Uterus (tissue), 4 donors: ENCODE data around the gene PDZK1IP1. TPM values are rescaled to one million over a fixed set of nuclear protein-coding genes. Genes with fewer than 3 reads are reported as not detected.

Experiments
- DNase-seq, 2 donors: peaks; one replicate each; pipeline ENCODE4 v3.0.0-alpha.2; 2019 to 2020
- H3K27ac ChIP-seq, 2 donors: fragments of 200-600 bp; sonication (generic); 1 replicate in 1 of 2; 2 replicates in 1 of 2; pipeline ENCODE4 v1.5.1; 2016 to 2018
- H3K27me3 ChIP-seq, 2 donors: fragments of 200-600 bp; sonication (generic); one replicate each; pipeline ENCODE4 v1.5.1; 2018 to 2019; ENCODE audit warnings: control low read depth in 1 of 2
- H3K36me3 ChIP-seq, 2 donors: fragments of 200-600 bp; sonication (generic); one replicate each; pipeline ENCODE4 v1.5.1; 2019; ENCODE audit warnings: control low read depth in 1 of 2
- H3K4me1 ChIP-seq, 2 donors: fragments of 200-600 bp; sonication (generic); one replicate each; pipeline ENCODE4 v1.5.1; 2018 to 2019; ENCODE audit warnings: control low read depth in 1 of 2
- H3K4me3 ChIP-seq, 2 donors: fragments of 200-600 bp; sonication (generic); 1 replicate in 1 of 2; 2 replicates in 1 of 2; pipeline ENCODE4 v1.5.1; 2018 to 2019; ENCODE audit warnings: mild to moderate bottlenecking in 1 of 2
- H3K9me3 ChIP-seq, 2 donors: fragments of 200-600 bp; sonication (generic); one replicate each; pipeline ENCODE4 v1.5.1; 2019; ENCODE audit warnings: control low read depth in 1 of 2
- POLR2A ChIP-seq, 2 donors: fragments of 450-650 bp; IDR thresholded peaks; one replicate each; pipeline ENCODE4 v1.6.1; 2016; ENCODE audit warnings: antibody characterized with exemption in 2 of 2, mild to moderate bottlenecking in 1 of 2, moderate library complexity in 1 of 2
- intact Hi-C: fragments of 100-400 bp; cut with DNase I; formaldehyde crosslinking; loops from one replicate; pipeline ENCODE4 v1.15.1; 2023; ENCODE audit warnings: low total_unique reads
- total RNA-seq, 4 donors: library from RNA; depleted of rRNA in 3 of 4; stranded (reverse); fragments of >200 nt in 3 of 4; gene quantifications; one replicate each; pipeline versions ENCODE4 v1.1.0 to v1.2.4, GENCODE V29; 2014 to 2023
- TF ChIP-seq, protein P1 (sequence below), 4 experiments: fragments of 200-600 bp in 2 of 4; fragments of 450-650 bp in 2 of 4; sonication (generic) in 2 of 4; IDR thresholded peaks; one replicate each; pipeline ENCODE4 v1.5.1; 2016 to 2019; ENCODE audit warnings: antibody characterized with exemption in 4 of 4, mild to moderate bottlenecking in 2 of 4, moderate library complexity in 1 of 4
- donor health status: DM: yes; HTN: yes; CAD: no.

PDZK1IP1 gene, protein sequence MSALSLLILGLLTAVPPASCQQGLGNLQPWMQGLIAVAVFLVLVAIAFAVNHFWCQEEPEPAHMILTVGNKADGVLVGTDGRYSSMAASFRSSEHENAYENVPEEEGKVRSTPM
- under 1 TPM in 1 of 4 donors, not detected in 3; 0.48 TPM for total RNA-seq

DNA sequence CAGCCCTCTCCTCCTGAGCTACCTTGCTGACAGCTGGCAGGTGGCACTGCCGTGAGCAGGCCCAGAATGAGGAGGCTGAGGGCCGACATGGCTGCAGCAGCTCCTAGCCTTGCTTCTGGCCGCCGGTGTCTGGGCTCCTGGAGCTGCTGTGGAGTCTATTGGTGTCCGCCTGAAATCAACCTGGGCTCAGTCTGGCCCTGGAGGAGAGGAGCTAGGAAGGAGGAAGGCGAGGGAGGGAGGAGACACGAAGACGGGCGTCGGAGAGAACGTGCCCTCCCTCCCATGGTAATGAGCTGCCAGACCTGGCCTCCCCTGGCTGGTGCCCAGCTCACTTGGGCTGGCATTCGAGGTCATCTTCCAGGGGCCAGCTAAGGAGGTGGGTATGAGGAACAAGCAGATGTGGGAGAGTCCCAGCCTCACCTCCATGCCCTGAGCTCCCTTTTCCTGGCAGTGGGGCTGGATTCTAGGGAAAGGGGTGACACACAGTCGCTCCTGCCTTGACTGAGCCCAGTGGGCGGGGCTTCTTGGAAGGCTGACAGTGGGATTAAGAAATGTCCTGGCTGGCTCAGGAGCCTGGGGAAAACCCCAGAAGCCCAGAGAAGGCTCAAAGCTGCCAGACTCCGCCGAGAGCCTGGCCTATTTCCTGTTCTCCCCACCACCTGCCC, at the start of gene PDZK1IP1:
PDZK1IP1 (minus strand) TSS at position 193 of the 665 bp plus-strand sequence; CDS start at position 89, 104 bp downstream.
- peak; percentile 72 to 75 for DNase-seq
- Histone ChIP-seq H3K9me3 (no peaks in the 10 kb centered on the region), H3K36me3 (no peaks in the 10 kb centered on the region), H3K4me3 (no peak within 1 kb of the TSS), H3K27ac (no peak within 1 kb of the TSS), H3K27me3 (no peaks in the 10 kb centered on the region), H3K4me1 (peaks cover 0 to 12% of the 10 kb centered on the region in 2 donors)
- peak in 1 of 2 donors; percentile 11 for TF ChIP-seq POLR2A (IDR thresholded peaks at IDR 0.05)
- TF ChIP-seq, protein P1, sequence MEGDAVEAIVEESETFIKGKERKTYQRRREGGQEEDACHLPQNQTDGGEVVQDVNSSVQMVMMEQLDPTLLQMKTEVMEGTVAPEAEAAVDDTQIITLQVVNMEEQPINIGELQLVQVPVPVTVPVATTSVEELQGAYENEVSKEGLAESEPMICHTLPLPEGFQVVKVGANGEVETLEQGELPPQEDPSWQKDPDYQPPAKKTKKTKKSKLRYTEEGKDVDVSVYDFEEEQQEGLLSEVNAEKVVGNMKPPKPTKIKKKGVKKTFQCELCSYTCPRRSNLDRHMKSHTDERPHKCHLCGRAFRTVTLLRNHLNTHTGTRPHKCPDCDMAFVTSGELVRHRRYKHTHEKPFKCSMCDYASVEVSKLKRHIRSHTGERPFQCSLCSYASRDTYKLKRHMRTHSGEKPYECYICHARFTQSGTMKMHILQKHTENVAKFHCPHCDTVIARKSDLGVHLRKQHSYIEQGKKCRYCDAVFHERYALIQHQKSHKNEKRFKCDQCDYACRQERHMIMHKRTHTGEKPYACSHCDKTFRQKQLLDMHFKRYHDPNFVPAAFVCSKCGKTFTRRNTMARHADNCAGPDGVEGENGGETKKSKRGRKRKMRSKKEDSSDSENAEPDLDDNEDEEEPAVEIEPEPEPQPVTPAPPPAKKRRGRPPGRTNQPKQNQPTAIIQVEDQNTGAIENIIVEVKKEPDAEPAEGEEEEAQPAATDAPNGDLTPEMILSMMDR (IDR thresholded peaks at IDR 0.05), result no peak
- intact Hi-C loops, result no loop called here

DNA sequence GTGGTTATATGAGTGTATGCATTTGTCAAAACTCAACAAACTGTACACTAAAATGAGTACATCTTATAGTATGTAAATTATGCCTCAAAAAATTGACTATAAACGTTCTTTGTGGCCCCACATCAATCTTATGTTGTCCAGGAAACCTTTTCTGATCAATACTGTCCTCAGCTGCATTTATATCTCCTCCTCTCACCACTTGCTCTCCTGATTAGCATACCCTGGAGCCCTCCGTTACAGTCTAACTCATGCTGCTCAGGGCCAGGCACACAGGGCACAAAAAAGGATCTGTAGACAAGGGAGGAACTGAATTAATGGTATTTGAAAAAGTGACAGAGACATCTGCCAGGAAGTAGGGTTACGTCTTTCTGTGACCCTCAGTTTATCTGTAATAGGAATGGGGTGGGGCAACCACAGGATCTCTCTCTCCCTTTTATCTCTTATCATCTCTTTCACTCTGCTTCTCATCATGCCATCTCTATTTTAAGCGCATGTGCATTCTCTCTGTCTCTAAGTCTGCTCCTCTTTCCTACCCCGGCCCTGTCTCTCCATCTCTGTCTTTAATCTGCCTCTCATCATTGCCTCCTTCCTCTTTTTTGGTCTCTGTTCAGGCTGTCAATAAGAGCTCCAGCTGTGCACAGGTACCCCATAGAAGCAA, 49.2 kb upstream of the PDZK1IP1 start:
- no peaks in the 10 kb centered on the region for H3K4me1 ChIP-seq
- no peaks in the 10 kb centered on the region for H3K27me3 ChIP-seq
- DNase-seq, result no peak
- intact Hi-C loops, result no loop called here
- TF ChIP-seq, protein P1 (IDR thresholded peaks at IDR 0.05), result no peak
- TF ChIP-seq POLR2A (IDR thresholded peaks at IDR 0.05), result no peak
- no peak overlapping the region for H3K4me3 ChIP-seq
- H3K9me3 ChIP-seq, result no peaks in the 10 kb centered on the region
- H3K36me3 ChIP-seq, result no peaks in the 10 kb centered on the region
- H3K27ac ChIP-seq, result no peak overlapping the region

DNA sequence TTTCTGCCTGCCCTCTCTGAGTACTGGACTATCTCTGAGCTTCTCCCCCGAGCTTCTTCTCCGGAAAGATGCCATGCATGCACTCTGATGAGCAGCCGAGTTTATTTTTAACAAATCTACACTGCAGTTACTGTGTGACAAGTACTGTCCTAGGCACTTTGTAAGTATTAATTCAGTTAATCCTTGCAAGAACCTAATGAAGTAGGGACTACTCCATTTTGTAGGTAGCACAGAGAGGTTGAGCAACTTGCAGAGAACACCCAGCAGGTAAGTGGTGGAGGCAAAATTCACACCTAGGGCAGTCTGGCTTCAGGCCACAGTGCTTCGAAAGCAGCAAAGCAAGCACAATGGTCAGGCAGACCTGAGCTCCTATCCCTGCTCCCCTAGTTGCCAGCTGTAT, 46.0 kb upstream of the PDZK1IP1 start:
- no peak overlapping the region for H3K27ac ChIP-seq

DNA sequence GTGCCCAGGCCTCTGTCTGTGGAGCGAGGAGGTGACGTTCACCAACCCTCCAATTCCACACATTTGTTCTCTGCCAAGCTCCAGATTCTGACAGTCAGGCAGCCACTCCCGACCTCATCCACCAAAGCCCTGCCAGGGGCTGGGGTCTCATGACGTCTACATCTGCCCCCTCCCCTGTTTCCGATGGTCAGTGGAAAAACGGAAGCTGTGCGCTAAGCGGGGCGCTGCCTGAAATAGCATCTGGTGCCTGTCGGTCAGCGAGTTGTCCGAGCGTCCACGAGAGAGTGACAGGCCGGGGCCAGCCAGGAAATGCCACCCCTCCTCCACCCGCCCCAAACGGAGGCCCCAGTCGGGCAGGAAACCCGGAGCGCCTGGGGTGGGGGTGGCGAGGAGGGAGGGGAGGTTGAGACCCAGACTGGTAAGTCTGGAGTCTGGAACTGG, 45.4 kb upstream of the PDZK1IP1 start:
- H3K4me1 ChIP-seq, result peaks cover 0 to 13% of the 10 kb centered on the region in 2 donors
- DNase-seq, result no peak
- H3K27me3 ChIP-seq, result peaks cover 14 to 30% of the 10 kb centered on the region in 2 donors
- no peaks in the 10 kb centered on the region for H3K36me3 ChIP-seq
- intact Hi-C loops, result no loop called here
- no peak overlapping the region for H3K4me3 ChIP-seq
- H3K27ac ChIP-seq, result no peak overlapping the region
- H3K9me3 ChIP-seq, result no peaks in the 10 kb centered on the region
- TF ChIP-seq, protein P1 (IDR thresholded peaks at IDR 0.05), result no peak
- TF ChIP-seq POLR2A (IDR thresholded peaks at IDR 0.05), result no peak

More for the DNA sequence above, 46.0 kb upstream of the PDZK1IP1 start:
- H3K4me1 ChIP-seq, result peaks cover 0 to 13% of the 10 kb centered on the region in 2 donors
- H3K27me3 ChIP-seq, result peaks cover 11 to 25% of the 10 kb centered on the region in 2 donors
- intact Hi-C loops, result no loop called here
- no peak for TF ChIP-seq POLR2A (IDR thresholded peaks at IDR 0.05)
- TF ChIP-seq, protein P1 (IDR thresholded peaks at IDR 0.05), result no peak
- no peak overlapping the region for H3K4me3 ChIP-seq
- H3K9me3 ChIP-seq, result no peaks in the 10 kb centered on the region
- no peak for DNase-seq
- H3K36me3 ChIP-seq, result no peaks in the 10 kb centered on the region

DNA sequence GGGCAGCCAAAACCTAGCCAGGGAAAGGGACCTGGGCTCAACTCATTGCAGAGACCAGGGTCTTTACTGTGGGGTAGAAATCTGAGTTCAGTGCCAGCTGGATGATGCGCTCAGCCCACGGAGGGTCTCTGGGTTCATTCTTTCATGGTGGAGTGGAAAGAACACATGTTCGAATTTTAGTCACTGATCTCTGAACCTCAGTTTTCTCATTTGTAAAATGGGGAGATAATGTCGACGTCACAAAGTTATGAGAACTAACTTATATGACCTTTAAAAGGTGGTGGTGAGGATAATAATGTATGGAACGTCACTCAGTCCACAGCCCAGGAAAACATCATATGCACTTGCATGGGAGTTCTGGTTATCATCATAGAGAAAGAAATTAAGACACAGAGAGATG, 43.4 kb upstream of the PDZK1IP1 start:
- H3K4me3 ChIP-seq, result no peak overlapping the region
- intact Hi-C loops, result no loop called here
- H3K27ac ChIP-seq, result no peak overlapping the region
- H3K4me1 ChIP-seq, result peaks cover 0 to 13% of the 10 kb centered on the region in 2 donors
- H3K36me3 ChIP-seq, result no peaks in the 10 kb centered on the region
- no peak for TF ChIP-seq POLR2A (IDR thresholded peaks at IDR 0.05)
- TF ChIP-seq, protein P1 (IDR thresholded peaks at IDR 0.05), result no peak
- peaks cover 15 to 51% of the 10 kb centered on the region in 2 donors for H3K27me3 ChIP-seq
- DNase-seq, result no peak
- H3K9me3 ChIP-seq, result no peaks in the 10 kb centered on the region
